ENCODE measurements around the gene FAM185A.
"Not testable (repeated sequence)": the region's sequence is repeated elsewhere in the genome, so short reads cannot be mapped to it uniquely, and the experiment has no call there.

FAM185A gene

DNA sequence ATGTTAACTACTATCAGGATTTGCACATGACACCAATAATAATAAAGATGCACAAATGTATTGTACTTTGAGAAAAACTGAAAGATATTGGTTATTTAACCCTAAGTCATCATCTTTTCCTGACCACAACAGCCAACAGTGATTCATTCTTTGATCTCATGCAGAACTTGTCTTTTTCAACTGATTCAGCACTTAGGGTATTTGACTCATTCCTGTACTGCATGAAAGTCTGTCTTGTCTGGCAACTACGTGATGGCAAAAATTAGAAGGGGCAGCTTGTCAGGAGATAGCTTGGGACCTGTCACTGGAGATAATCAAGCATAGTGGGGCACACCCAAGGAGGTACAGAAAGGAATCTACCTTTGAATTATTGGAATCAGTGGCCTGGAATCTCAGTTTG is 86.2 kb downstream of the FAM185A start:
- intact Hi-C loops (cut with DNase I; ENCODE audit: low total_unique reads): no loop called here
- no peak overlapping the region for H3K4me3 ChIP-seq
- no peaks in the 10 kb centered on the region for H3K27me3 ChIP-seq
- peaks cover 0 to 4% (median 0%) of the 10 kb centered on the region in 3 donors for H3K36me3 ChIP-seq
- DNase-seq: no peak
- no peak for TF ChIP-seq CTCF (IDR thresholded peaks at IDR 0.05)
- H3K27ac ChIP-seq: no peak overlapping the region
- no peaks in the 10 kb centered on the region for H3K9me3 ChIP-seq
- H3K4me1 ChIP-seq: peaks cover 0 to 15% (median 14%) of the 10 kb centered on the region in 4 donors

DNA sequence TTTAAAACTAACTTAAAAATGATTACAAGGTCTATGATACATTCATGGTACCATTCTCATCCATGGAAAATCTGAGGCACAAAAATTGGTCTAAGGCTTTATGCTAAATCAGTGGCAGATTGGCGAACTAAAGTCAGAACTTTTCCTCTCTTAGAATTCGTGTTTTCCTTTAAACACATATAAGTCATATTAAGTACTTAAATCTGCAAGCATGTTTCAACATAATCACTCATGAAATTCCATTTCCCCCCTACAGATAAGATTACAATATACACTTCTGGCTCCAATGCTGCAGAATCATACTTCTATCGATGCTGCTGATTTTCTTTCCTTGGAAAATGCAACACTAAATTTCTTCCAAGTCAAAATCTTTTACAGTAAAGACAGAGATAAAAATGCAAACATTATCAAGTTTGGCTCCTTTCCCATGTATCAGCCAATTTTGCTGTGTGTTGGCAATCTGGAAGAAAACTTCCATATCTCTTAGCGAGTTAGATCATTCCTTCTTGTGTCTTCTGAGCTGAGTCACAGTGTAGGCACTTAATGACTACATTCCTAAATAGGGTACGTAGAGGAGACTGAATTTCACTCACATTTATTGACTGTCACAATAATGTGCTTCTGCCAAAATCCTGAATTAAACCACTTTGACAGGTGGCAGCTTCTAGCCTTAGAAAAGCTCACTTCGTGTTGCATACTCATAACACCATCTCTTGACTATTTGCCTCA is 87.6 kb downstream of the FAM185A start:
- intact Hi-C loops (cut with DNase I; ENCODE audit: low total_unique reads): no loop called here
- DNase-seq: no peak
- Histone ChIP-seq H3K4me3 (no peak overlapping the region), H3K36me3 (peaks cover 0 to 4% (median 0%) of the 10 kb centered on the region in 3 donors), H3K27ac (peak overlapping the region; percentile 18 to 33), H3K27me3 (no peaks in the 10 kb centered on the region), H3K9me3 (no peaks in the 10 kb centered on the region), H3K4me1 (peaks cover 0 to 17% (median 16%) of the 10 kb centered on the region in 4 donors)
- no peak for TF ChIP-seq CTCF (IDR thresholded peaks at IDR 0.05)

DNA sequence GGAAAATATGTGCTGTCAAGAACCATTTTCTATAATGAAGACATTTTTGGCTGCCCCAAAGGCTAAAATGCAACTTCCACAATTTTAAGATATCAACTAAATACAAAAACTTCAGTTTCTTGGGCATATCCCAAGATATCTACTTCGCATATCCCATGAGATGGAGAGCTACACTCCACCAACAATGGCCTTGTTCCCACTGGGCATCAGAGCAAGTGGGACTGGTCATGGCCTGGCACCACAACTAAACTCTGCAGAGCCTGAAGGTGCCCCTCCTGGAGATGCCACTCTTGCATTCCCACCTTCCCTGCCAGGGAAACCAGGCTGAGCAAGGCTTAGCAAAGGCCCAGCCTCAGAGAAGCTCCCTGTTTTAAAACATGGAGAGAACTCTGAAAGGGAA is 88.2 kb downstream of the FAM185A start:
- Histone ChIP-seq H3K4me3 (no peak overlapping the region), H3K9me3 (no peaks in the 10 kb centered on the region), H3K4me1 (peaks cover 0 to 17% (median 16%) of the 10 kb centered on the region in 4 donors), H3K36me3 (peaks cover 0 to 4% (median 0%) of the 10 kb centered on the region in 3 donors), H3K27me3 (no peaks in the 10 kb centered on the region), H3K27ac (peak overlapping the region; percentile 18 to 33)
- intact Hi-C loops (cut with DNase I; ENCODE audit: low total_unique reads): no loop called here
- TF ChIP-seq CTCF (IDR thresholded peaks at IDR 0.05): no peak
- DNase-seq: no peak

DNA sequence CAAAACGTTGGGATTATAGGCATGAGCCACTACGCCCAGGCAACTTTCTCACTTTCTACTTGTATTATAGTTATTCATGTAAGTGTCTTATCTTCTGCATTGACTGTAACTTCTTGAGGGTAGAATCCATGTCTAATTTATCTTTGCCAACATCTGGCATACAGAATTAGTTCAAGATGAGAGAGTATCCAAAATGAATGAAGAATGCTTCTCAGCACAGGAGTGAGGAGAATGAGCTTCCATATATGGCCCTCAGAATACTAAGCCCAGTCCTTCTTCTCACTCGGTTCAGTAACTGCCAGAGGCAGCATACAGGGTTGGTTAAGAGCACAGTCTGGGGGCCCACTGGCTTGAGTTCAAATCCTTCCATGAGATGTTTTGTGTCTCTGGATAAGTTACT is 89.0 kb downstream of the FAM185A start:
- Histone ChIP-seq H3K9me3 (no peaks in the 10 kb centered on the region), H3K27ac (peak overlapping the region in 1 of 2 donors; percentile 18), H3K27me3 (no peaks in the 10 kb centered on the region), H3K4me3 (no peak overlapping the region), H3K36me3 (no peaks in the 10 kb centered on the region), H3K4me1 (peaks cover 0 to 17% (median 16%) of the 10 kb centered on the region in 4 donors)
- intact Hi-C loops (cut with DNase I; ENCODE audit: low total_unique reads): no loop called here
- no peak for DNase-seq
- no peak for TF ChIP-seq CTCF (IDR thresholded peaks at IDR 0.05)

GRCh38 chr7:102838572-102839101 is 89.8 kb downstream of the FAM185A start:
- intact Hi-C loops (cut with DNase I; ENCODE audit: low total_unique reads); H3K27me3 ChIP-seq; H3K4me3 ChIP-seq; H3K36me3 ChIP-seq; DNase-seq; H3K9me3 ChIP-seq; H3K27ac ChIP-seq: not testable (repeated sequence)
- peaks cover 0 to 17% (median 16%) of the 10 kb centered on the region in 4 donors for H3K4me1 ChIP-seq

DNA sequence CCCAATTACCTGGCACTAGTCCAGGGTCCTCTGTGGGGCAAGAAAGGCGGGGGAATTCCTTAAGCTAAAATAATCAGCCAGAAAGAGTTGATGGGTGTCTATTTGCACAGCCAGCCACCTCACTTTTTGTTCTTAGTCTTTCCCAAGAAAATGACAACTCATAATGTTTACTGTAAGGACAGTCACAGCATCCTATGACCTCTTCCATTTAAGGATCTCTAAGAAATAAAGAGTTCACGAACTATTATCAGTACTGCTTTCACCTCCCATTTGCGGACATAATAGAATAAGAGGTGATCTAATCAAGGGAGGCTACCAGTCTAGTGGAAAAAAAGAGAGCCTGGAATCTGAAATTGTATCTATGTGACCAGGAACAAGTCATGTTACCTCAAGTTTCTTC is 91.6 kb downstream of the FAM185A start:
- H3K27ac ChIP-seq: no peak overlapping the region
- no peaks in the 10 kb centered on the region for H3K36me3 ChIP-seq
- intact Hi-C loops (cut with DNase I; ENCODE audit: low total_unique reads): no loop called here
- DNase-seq: no peak
- no peaks in the 10 kb centered on the region for H3K27me3 ChIP-seq
- no peak for TF ChIP-seq CTCF (IDR thresholded peaks at IDR 0.05)
- H3K4me3 ChIP-seq: no peak overlapping the region
- H3K4me1 ChIP-seq: peaks cover 0 to 17% (median 16%) of the 10 kb centered on the region in 4 donors
- no peaks in the 10 kb centered on the region for H3K9me3 ChIP-seq

All from tibial artery (tissue), 4 donors.